ENCODE data around the gene MRAS.
"Not testable (repeated sequence)": the region's sequence is repeated elsewhere in the genome, so short reads cannot be mapped to it uniquely, and the experiment has no call there.

Gene MRAS

DNA sequence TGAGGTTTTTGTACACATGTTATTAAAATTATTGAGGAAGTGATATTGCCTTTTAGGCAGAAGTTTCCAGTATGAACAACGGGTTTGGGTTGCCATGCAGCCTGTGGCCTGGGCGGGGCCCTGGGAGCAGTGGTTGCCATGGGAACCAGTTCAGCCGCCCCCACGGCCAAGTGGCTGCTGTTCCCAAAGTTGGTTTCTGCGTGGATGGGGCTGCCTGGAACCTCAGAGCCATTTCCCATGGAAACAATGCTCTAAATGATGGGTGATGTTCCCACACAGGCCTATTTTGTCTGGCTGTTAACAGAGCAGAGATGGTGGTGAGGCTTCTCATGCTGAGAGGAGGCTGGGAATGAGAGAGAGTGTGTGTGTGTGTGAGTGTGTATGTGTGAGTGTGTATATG is 19.5 kb downstream of the MRAS start:
- no peak for DNase-seq

DNA sequence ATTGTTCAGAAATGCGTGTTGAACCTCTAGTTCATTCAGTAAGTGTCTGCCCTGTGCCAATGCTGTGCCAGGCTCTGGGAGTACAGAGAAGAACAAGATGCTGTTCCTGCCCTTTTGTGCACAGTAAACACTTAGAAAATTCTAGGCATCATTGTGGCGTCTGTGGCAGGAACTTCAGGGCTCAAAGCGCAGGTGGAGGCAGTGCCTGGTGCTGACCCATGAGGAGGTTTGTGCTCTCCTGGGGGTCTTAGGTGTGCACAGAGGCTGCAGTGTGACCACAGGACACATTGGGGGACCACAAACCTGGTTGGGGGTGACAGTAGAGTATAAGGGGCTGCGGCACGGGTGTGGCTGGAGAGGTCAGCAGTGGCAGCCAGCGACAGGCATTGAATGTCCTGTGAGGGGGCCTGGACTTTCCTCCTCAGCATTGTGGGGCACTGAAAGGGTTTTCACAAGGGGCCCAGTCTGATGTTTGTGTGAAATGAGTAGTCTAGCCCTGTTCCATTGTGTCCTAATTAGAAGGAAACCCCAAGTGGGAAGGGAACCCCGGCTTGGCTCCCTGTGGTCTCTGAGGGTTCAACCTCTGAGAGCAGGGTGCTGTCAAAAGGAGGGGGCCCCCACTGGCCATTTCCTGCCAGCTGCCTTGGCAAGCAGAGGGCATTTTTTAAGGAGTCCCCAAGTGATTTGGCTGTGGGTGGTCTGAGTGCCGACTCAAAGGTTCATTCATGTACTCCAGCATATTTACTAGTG is 20.9 kb downstream of the MRAS start:
- DNase-seq: no peak

DNA sequence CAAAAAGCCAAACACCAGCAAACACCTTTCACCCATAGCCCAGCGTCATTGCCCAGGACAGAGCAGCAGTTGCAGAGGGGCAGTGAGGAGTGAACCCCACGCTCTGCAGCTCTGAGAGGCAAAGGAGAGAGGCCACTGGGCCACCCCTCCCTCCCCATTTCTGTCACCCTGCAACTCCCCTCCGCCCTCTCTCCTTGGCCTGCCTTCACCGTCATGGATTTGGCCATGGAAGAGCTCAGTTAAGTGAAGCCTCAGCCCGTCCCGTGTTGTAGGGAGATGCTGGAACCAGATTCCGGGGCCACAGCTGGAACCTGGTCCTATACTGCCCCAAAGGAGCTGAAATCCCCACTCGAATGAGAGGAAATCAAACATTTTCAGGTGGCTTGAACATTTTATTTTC is 21.9 kb downstream of the MRAS start:
- no peak for DNase-seq

DNA sequence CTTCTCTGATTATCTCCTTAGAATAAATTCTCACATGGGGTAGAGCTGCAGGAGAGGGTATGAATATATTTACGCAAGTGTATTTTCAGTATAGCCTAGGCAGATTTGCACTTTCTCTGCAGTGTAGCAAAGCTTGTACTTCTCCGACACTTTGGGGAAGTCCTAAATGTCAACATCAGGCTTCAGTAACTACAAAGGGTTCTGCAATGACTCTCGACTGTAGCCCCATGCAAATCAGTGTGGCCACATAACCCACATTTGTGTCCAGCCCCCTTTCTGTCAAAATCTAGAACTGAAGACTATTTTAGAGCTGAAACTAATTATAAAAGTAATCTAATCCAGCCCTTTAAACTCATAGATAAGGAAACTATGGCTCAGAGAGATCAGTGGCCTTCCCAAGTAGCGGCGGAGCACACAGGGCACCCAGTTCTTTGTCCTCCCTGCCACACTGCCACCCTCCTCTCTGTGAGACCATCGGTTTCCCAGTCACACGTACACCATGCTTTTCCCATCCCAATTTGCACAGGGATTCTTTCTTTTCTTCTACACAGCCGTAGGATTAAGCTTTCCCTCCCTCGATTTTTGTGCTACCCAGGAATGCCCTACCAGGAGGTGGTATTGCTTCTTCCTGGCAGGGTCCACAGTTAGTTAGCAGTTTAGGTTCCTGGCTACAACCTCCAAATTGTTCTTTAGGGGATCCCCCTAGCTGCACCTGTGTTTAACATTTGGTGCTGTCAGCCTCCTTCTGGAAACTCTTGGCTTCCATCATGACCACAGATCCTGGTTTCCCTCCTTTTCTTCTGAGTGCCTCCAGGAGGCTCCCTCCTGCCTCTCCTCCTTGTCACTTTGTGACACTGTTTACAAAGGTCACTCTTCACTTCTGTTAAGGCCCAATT is 22.9 kb downstream of the MRAS start:
- no peak for DNase-seq

DNA sequence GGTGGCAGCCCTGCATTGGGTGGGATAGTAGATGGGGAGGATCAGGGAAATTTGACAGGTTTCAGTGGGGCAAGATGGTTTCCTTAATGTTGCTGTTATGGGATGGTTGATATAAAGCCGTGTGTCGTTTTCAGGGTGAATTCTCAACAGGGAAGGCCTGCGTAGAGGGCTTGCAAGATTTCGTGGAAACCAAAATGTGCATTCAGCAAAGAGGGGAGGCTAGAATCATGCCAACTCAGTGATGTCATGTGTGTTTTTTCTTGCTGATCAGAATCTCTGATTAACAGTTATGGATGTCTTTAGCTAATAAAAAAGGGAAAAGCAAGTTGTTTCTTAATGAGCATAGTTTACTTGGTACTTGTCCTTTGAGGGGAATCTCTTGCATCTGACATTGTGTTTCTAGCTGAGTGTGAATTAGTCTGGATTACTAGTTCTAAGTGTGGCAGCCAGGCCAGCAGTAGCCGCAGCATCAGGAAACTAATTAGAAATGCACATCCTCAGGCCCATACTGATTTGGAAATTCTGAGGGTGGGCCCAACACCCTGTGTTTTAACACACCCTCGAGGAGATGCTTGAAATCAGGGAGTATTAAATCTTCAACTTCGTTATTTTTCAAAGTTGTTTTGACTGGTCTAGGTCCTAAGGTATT is 24.8 kb downstream of the MRAS start:
- DNase-seq: no peak

DNA sequence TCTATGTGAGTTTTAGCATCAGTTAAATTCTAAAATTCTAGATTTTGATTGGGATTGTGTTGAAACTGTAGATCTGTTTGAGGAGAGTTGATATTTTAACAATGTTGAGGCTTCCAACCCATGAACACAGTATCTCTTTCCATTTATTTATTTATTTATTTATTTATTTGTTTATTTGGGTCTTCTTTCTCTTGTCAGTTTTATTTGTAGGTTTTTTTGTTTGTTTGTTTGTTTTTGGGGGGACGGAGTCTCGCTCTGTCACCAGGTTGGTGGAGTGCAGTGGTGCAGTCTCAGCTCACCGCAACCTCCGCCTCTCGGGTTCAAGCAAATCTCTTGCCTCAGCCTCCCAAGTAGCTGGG is 25.3 kb downstream of the MRAS start:
- DNase-seq: no peak

DNA sequence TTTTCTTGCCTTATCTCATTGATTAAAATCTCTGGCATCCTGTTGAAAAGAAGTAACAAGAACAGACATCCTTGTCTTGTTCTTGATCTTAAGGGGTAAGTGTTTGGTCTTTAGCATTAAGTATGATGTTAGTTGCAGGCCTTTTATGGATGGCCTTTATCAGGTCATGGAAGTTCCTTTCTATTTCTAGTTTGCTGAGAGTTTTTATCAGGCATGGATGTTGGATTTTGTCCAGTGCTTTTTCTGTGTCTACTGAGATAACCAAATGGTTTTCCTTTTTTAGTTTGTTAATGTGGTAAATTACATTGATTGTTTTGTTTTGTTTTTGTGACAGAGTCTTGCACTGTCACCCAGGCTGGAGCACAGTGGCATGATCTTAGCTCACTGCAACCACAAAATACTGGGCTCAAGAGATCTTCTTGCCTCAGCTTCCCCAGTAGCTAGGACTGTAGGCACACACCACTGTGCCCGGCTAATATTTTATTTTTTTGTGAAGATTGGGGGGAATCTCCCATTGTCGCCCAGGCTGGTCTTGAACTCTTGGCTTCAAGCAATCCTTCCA is 26.3 kb downstream of the MRAS start:
- DNase-seq: no peak

DNA sequence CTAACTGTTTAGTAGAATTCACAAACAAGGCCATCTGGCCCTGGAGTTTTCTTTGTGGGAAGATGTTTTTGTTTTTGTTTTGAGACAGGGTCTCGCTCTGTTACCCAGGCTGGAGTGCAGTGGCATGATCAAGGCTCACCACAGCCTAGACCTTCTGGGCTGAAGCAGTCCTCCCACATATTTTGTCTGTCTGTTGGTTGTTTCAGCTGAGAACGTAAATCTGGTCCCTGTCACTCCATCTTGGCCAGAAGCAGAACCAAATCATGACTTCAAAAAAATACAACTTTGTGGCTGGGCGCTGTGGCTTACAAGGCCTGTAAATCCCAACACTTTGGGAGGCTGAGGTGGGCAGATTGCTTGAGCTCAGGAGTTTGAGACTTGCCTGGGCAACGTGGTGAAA is 27.1 kb downstream of the MRAS start:
- DNase-seq: no peak

DNA sequence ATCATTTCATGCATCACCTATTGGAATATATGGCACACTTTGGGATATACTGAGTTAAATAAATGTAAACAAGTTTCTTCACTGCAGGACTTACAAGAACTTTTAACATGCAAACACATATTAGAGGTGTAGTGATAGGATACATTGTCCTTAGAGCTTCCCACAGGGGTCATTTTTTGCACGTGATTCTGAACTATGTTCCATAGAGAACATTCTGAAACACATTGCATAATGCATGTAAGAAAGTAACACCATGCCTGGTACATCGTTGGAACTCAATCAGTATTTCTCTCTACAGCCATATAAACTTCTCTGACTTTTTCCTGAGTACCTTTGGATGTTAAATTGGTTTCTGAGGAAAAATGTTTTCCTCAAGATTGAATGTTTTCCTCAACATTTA is 28.3 kb downstream of the MRAS start:
- no peak for DNase-seq

DNA sequence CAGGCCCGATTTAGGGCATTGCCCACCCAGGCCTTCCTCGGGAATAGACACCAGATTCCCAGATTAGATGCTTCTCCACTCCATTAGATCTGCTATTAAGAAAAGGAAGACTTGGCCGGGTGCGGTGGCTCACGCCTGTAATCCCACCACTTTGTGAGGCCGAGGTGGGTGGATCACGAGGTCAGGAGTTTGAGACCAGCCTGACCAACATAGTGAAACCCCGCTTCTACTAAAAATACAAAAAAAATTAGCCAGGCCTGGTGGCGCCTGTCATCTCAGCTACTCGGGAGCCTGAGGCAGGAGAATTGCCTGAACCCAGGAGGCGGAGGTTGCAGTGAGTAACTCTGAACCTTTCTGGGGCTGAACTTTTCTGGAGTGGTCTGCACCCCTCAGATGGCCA is 28.8 kb downstream of the MRAS start:
- not testable (repeated sequence) for DNase-seq

DNA sequence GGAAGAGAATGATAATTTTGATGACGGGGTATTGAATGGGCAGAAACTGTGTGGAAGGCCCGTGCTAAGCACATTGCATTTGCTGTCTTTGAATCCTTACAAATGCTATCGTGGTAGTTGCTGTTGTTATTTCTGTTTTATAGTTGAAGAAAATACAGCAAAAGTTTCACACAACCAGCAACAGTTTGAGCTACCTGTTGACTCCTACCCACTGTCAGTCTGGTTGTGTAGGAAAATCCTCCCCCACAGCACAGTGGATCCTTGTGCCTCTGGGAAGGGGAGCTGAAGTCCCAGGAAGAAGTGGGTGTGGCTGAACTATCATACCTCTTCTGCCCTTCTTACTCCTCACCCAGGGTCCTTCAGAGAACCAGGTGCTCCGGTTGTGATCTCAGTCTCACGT is 29.4 kb downstream of the MRAS start:
- no peak for DNase-seq

DNA sequence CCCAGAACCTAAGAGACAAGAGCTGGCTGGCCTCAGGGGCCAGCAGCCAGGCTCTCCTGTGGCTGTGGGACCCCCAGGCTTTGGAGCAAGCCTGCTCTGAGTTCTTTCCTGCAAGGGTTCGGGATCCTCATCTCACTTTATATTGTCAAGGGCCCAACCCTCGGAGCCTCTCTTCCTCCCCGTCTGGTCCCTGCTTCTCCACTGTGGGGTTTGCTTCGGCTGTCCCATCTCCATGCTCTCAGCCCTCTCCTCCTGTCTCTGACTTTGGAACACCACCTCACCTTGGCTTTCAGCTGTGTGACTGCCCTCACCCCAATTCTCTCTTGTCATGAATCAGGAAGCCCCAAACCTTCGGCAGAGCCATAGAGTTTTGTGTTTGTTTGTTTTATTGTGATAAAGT is 30.0 kb downstream of the MRAS start:
- DNase-seq: no peak

DNA sequence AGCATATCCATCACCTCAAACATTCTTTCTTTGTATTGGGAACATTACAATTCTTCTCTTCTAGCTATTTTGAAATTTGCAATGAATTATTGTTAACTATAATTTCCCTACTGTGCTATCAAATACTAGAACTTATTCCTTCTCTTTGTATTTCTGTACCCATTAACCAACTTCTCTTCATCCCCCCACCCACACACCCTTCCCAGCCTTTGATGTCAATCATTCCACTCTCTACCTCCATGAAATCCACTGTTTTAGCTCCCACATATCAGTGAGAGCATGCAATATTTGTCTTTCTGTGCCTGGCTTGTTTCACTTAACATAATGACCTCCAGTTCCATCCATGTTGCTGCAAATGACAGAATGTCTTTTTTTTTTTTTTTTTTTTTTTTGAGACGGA is 30.6 kb downstream of the MRAS start:
- no peak for DNase-seq

DNA sequence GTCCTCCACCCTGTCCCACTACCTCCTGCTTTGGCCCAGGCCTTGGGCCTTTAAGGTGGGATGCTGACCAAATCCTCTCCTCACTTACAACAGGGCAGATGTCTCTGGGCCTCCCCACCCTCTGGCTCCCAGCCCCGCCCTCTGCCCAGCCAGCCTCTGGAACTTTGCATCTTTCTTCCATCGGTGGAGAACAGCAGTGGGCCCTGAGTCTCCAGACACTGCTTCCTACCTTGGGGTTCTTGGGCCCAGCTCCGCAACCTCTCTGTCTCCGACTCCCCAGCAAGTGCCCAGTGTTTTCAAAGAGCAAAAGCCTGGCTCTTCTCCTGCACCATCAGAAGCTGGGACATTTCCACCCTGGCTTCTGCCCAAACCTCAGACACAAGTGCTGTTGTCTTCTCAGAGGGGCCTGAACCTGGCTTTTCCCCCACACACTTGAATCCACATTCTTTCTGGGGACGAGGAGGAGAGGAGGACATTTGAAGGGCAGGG is 33.1 kb downstream of the MRAS start:
- DNase-seq: no peak

DNA sequence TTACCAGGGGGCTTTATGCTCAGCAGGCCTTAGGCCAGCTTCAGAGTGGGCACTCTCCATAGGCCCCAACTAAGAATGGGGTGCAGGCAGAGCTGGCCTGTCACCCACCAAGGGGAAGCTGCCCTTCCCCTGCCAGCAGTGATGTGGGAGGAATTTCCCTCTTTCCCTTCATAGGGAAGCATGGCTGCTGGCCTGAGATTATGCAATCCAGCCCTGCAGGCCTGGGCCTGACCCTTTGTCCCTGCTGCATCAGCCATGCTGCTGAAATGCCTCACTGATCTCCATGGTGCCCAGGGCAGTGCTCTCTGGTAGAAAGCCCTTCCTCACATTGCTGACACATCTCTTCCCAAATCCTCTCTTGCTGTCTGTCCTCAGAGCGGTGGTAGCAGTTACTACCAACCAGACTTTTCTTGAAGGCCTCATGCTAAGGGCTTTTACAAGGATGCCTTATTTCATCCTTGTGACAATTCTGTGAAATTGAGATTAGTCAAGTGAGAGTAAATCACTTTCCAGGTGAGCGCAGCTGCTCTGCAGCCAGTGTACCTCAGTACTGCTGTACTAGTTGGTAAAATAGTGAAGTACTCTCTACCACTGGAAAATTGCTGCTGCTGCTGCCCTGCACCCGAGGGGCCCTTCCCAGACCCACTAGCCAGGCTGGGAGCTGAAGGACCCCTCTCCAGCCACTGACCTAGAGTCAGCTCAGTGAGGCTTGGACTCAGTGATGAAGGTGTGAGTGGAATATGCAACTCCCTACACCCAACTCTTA is 33.8 kb downstream of the MRAS start:
- no peak for DNase-seq

DNA sequence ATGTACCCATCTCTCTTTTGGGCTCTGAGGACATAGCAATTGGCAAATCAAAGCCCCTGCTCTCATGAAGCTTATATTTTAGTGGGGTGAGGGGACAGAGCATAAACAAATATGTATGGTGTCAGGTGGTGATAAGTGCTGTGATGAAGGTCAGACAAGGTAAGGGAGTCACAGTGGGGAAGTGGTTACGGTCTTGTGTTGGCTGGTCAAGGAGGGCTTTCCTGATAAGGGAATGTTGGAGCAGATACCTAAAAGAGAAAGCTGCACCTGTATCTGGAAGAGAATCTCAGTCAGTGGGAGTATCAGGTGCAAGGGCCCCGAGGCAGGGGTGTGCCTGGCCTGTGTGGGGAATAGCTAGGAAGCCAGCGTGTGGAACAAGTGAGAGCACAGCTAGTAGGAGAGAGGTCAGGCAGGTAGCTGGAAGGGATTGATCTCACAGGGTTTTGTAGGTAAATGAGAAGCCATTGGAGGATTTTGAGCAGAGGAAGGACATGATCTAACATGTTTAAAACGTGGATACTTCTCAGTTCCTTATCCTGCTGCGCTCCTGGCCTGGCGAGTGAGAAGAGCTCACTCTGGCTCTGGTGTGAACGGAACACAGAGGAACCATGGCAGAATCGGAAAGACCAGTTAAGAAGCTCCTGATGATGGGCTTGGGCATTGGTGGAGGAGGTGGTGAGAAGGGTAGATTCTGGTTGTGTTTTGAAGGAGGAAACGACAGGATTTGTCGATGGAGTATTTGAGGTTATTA is 35.5 kb downstream of the MRAS start:
- DNase-seq: no peak

DNA sequence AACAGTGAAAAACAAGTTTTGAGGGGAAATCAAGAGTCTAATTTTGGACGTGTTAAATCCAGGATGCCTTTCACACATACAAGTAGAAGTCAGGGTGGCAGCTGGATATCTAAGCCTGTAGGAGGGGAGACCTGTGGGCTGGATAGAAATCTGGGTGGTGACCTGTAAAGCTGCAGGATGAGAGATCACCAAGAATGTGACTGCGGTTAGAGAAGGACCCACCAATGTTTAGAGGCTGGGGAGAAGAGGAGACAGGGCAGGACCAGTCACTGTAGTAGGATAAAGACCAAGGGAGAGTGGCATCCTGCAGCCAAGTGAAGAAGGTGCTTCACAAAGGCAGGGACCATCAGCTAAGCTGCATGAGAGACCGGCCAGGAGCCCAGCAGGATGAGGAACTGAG is 36.2 kb downstream of the MRAS start:
- DNase-seq: no peak

DNA sequence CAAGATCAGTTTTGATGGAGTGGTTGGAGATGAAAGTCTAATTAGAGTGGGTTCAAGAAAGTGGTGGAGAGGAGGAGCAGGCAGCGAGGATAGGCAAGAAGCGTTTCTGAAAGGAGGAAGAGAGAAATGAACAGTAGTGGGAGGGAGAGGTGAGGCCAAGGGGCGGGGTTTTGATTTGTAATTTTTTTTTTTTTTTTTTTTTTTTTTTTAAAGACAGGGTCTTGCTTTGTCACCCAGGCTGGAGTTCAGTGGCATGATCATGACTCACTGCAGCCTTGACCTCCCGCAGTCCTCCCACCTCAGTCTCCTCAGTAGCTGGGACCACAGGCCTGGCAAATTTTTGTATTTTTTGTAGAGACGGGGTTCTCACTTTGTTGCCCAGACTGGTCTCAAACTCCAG is 36.6 kb downstream of the MRAS start:
- DNase-seq: no peak

DNA sequence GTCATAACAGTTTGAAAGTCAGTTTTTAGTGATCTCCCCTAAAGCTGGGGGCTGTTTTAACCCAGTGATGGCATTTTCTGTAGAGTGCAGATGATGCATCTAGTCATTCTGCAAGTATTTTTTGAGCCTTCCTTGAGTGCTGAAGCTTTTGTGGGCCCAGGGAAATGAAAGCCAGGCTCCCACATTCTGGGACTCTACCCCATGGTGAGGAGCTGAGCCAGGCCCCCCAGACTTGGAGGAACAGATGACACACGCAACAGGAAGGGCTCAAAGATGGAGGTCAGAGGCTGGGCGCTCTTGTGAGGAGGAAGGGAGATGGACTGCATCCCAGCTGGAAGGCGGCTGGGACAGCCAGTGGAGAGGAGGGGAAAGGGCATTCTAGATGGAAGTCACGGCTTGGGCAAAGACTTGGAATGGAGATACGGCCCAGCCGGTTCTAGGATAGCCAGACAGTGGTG is 40.8 kb downstream of the MRAS start:
- DNase-seq: no peak

DNA sequence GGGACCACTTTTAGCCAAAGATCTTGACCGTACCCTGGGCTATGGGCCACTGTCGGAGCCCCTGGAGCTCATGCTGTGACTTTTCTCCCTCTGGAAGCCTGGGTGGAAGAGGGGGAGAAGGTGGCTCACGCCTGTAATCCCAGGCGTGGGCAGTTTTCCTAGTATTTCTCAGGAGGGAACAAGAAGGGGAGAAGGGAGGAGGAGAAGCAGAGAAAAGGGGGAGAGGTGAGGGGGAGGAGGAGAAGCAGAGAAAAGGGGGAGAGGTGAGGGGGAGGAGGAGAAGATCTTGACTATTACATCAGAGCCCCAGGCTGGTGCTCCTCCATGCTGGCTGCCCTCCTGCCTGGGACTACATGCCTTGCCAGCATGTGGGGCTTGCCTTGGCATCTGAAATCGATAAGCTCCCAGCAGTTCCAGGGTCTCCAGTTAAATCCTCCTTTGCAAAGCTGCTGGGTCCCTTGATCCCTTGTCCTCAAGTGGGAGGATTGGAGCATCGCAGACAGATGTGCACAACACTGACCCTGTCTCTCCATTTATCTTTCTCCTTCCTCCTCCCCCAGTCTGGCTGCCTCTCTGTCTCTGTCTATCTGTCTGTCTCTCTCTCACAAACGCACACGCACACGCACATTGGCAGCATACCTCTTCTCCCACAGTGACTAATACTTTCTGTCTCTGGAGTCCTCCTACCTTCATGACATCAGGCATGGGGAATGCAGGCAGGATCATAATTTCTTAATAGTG is 41.6 kb downstream of the MRAS start:
- DNase-seq: no peak

DNA sequence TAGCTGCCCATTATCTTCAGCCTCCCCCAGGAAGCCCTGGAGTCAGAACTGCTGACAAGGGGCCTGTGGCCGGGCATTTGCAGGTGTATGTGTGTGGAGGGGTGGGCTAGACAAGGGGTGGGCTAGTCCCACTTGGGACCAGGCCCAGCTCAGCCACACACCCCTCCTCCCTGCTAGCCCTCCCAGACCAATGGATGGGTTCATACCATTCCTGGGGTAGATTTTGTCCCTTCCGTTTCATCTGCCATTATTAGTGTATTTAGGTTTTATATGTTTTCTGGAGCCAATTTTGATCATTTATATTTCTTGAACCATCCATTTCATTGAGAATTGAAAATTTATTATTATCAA is 42.2 kb downstream of the MRAS start:
- no peak for DNase-seq
